T follicular helper cell (primary cell): ENCODE measurements around the gene OR6N1.

Experiments used
- DNase-seq: peaks from one replicate; pipeline ENCODE4 v3.0.0-alpha.2; 2020; ENCODE audit warnings: low read depth

The OR6N1 gene

GRCh38 chr1:158752155-158752712 lies 19.8 kb downstream of the OR6N1 start:
- no peak for DNase-seq

- DNase-seq, result no peak
Observed at GRCh38 chr1:158735848-158736247, 36.1 kb downstream of the OR6N1 start.

- no peak for DNase-seq
Observed at GRCh38 chr1:158732524-158732923, 39.5 kb downstream of the OR6N1 start.

- DNase-seq, result no peak
Observed at GRCh38 chr1:158731707-158732106, 40.3 kb downstream of the OR6N1 start.

GRCh38 chr1:158730453-158730852 lies 41.5 kb downstream of the OR6N1 start:
- no peak for DNase-seq

- DNase-seq, result no peak
Observed at GRCh38 chr1:158728510-158729225, 43.3 kb downstream of the OR6N1 start.

GRCh38 chr1:158724442-158724841 lies 47.6 kb downstream of the OR6N1 start:
- DNase-seq, result no peak

GRCh38 chr1:158720620-158721019 lies 51.4 kb downstream of the OR6N1 start, which contains the start of gene OR6K3:
TSS of gene OR6K3 (minus strand) at chr1:158720720. CDS start at chr1:158718115, 2,605 bp downstream.
- DNase-seq, result no peak

- DNase-seq, result no peak
Observed at GRCh38 chr1:158719664-158720063, 52.3 kb downstream of the OR6N1 start.

- DNase-seq, result no peak
Observed at GRCh38 chr1:158717344-158717743, 54.7 kb downstream of the OR6N1 start.

GRCh38 chr1:158716335-158716734 lies 55.7 kb downstream of the OR6N1 start:
- no peak for DNase-seq

GRCh38 chr1:158714754-158715153 lies 57.2 kb downstream of the OR6N1 start:
- DNase-seq, result no peak
